NCI-H1105 (cell line): ENCODE data around the gene ANAPC7.
"Not testable (repeated sequence)": the region's sequence is repeated elsewhere in the genome, so short reads cannot be mapped to it uniquely, and the experiment has no call there.

Experiments
- DNase-seq: peaks from one replicate; lab custom pipeline; 2025; lab: John Stamatoyannopoulos, UW

The ANAPC7 gene

DNA sequence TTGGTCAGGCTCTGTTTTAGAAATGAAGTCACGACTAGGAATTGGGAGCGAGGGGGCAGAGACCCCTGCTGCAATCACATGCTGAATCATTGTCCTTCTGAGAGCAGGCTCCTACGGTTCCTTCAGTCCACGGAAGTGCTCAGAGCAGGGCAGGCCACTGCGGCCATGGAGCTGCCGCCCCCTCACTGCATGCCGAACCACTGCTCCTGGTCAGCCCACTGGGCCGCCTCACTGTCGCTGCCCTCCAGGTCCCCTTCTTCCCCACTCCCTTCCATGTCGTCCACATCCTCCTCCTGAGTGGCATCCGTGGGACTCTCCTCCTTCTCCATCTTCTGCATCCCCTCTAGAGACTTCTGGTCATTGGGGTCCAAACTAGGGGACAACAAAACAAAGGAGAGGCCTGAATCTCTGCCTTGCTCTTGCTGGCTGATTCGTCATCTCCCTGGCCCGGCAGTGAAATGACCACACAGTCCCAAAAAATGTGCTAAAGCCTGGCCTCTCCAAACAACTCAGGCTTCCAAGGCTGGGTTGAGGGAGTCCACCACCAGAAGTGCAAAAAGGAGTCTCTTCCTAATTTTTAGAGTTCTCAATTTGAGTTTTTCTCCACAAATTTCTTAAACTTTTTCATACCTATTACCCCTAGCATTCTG lies 29.4 kb downstream of the ANAPC7 start:
- DNase-seq = no peak

DNA sequence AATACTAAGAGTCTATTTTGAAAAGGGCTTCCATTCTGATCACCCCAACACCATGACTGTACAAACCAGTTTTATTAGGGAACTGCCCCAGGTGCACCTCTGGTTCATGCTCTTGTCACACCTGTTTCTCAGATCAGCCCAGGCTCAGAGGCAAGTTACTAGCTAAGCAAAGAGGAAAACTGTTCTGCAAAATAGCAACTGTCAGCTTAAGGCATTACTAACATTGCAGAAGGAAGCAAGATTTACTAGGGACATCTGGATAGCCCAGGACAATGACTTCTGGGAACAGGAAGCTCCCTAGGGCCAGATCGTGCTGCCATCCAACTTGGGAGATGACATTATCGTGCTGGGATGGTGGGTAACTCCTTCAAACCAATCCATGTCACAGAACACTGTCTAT lies 30.1 kb downstream of the ANAPC7 start:
- DNase-seq = no peak

DNA sequence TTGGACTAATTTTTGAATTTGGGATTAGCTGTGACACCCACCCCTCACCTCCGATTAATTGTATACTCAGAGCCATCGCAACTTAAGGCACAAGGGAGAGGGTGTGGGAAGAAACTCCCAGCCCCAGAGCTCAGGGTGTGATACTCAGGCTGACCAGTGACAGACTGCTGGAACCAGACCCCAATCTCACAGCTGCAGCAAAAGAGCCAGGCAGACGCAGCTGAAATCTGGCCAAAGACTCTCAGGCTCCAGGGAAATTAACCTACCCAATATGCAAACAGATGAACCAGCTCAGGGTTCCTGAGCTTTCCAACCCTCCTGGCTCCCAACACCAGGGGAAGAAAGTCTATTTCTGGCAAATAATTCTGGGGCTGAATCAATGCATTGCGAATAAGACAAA lies 30.5 kb downstream of the ANAPC7 start:
- DNase-seq = no peak

DNA sequence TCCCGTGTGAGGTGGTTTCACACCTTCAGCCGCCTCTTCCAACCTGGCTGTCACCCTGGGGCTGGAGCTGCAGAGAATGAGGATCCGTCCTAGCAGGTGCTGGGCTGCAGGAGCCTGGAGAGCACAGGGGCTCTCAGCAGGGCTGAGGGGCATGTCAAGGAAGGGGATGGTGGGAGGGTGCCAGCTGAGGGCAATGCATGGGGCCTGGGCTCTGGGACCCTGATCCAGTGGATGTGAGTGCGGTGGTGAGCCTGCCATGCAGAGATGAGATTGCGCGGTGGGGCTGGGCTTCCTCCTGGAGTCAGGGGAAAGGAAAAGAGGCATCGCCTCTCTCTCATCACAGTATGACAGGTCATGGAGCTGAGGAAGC lies 31.5 kb downstream of the ANAPC7 start:
- no peak for DNase-seq

DNA sequence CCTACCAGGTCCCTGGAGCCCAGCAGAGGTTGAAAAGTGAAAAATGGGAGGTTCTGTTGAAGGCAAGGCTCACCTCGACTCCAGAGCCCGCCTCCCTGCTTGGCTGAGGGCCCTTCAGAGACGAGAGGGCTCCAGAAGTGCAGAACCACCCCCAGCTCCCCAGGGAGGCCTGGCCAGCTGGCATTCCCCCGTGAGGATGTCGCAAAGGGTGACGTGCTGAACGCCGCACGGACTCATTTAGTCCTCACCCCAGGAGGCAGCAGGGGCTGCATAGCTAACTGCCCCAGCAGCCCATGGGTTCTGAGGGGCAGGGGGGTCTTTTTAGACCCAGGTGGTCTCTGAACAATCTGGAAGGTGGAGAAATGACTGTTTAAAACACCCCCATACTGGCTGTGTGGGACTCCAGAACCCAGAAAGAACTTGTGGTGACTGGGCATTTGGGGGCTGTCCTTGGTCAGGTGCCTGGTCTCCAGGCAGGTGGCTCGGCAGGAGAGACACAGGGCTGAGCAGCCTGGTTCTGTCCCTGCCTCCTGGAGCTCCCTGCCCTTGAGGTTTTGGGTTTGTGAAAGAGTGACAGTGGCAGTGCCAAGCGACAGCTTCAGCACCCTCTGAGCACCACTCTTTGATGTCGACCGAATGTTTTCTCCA lies 32.0 kb downstream of the ANAPC7 start:
- DNase-seq = peak; percentile 18

DNA sequence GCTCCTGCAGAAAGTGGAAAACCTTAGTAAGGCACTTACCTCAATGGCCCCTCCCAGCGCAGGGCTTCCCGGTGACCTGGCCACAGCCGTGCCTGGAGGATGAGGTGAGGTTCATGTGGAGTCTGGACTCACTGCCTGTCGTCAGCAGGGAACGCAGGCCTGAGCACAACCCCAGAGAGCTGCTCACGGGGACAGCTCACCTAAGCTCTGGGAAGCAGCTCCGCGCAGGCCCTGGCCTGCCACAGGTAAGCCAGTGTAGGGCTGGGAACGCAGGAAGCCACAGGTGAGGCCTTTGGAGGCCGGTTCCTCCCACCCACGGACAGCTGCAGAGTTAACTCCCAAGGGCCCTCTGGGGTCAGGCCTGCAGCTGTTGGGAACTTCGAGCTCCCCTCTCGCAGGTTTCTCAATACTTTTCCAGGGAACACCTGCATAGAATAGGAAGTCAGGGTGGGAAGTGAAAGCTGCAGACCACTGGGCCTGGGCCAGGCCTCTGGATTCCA lies 32.7 kb downstream of the ANAPC7 start:
- DNase-seq = no peak

DNA sequence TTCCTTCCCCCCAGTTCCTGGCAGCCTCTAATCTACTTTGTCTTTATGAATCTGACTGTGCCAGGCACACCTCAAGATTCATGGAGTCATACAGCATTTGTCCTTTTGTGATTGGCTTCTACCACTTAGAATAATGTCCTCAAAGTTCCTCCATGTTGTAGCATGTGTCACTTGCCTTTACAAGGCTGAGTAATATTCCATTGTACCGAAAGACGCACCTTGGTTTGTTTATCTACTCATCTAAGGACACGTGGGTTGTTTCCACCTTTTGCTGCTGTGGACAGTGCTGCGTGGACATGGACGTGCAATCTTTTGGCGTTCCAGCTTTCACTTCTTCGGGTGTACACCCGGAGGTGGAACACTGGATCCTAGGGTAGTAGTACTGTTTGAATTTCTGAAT lies 33.5 kb downstream of the ANAPC7 start:
- DNase-seq = no peak

DNA sequence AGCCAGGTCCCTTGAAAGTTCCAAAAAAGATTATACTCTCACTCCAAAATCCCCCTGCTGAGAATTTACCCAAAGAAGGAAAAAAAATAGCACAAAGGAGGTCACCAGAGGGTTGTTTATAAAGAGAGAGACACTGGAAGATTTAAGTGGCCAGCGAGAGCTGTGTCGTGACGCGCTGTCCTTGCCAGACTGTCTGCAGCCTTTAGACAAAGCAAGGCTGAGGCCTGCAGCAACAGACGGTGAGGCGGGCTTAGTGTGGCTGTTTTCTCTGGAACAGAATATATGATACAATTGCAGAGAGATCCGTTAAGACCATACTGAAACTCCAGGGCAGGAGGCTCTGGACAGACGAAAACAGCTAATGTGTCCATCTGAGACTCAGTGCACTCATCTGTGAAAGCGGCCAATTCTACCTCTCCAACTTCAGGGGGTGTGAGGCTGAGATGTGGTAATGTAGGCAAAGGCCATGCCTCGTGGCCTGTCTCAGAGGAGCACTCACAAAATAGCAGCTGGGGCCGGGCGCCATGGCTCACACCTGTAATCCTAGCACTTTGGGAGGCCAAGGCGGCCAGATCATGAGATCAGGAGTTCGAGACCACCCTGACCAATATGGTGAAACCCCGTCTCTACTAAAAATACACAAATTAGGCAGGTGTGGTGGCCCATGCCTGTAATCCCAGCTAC lies 36.2 kb downstream of the ANAPC7 start:
- DNase-seq = no peak

DNA sequence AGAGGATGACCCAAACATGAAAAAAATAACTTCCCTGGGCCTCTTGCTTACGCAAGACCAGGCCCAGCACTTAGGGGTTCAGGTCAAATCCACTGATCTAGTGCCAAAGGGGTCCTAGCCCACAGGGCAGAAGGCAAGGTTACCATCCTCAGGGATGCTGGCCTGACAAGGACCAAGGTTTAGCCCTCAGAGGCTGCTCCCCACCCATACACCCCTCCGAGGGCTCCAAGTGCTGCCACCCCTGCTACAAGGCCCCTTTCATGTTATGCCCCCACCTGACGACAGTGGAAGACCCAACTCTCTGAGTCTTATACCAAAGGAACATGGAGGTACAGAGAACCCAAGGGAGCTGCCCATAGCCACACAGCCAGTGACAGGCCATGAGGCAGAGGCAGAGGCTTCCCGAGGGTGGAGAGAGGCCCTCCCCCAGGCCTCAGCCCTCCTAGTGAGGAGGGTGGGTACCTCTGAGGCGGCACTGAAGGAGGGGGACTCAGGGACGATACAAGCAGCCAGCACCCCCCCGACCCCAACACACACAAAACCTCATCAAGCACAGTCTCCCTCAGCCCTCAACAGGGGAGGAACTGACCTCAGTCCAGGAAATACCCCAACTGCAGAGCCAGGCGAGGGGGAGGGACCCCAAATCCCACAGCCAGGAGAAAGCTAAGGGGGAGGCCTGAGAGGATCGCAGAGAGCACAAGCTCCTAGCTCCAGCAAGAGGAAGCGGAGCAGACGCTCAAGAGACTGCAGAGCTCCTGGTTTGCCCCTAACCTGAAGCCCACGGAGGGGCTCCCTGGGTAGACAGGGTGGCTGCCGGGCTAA lies 37.0 kb downstream of the ANAPC7 start:
- no peak for DNase-seq

DNA sequence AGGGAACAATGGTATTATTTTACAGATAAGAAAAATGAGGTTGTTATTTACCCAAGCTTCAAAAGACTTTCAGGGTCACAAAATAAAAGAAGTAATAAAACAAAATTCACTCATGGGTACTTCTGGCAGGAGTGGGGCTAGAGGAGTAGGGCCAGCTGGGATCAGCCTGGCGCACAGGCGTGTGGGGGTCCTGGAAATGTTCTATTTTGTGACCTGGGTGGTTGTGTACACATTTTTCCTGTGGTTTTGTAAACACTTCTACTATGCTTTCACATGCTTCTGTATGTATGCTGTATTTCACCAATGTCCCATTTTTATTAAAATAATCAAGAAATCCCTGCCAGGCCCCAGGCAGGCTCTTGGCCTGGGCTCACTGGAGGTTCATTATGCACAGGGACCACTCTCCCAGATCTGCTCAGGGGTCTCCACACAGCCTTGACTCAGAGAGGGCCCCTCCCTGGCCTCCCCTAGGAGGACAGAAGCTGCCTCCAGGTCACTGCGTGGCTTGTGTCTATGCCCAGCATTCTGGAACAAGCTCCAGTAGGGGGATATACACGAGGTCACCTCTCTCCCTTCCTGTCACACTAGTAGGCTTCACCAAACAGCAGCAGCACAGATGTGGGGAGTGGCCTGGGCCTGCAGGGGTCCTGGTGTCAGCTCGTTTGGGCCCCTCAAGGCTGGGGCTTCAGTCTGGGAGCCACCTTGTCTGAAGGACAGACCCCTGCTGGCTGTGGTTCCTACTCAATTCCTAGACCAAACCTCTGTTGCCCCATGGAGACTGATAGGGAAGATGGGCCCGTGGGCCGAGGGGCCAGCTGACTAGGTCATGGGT lies 37.8 kb downstream of the ANAPC7 start:
- DNase-seq = no peak

DNA sequence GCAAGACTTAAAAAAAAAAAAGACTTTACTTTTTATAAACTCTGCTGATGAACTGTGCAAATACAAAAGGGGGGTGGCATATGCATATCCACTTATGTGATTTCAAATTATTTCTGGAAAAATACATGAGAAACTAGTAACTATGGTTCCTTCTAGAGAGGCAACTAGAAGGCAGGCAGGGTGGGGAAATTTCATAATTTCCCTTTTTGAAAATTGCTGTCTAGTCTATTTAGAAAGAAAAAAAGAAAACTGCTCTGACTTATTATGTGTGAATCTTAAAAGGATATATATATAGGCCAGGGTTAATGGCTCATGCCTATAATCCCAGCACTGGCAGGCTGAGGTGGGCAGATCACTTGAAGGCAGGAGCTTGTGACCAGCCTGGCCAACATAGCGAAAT lies 42.3 kb downstream of the ANAPC7 start:
- no peak for DNase-seq

DNA sequence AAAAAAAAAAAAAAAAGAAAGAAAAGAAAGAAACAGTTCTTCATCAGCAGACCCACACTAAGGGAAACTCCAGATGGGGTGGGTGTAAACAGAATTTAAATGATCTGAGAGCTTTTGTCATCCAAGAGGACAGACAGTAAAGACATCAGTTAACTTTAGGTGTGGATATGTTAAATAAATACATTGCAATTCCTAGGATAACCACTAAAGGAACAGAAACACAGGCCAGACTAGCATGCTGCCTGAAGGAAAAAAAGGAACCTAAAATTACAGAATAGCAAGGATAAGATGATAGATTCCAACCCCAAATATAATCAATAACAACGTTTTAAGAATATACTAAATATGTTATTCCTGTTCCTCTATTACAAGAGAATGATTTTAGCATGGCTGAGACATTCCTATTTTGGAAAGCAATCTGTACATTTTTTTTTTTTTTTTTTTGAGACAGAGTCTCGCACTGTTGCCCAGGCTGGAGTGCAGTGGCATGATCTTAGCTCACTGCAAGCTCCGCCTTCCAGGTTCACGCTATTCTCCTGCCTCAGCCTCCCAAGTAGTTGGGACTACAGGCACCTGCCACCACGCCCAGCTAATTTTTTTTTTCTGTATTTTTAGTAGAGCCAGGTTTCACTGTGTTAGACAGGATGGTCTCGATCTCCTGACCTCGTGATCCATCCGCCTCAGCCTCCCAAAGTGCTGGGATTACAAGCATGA lies 45.0 kb downstream of the ANAPC7 start:
- DNase-seq = not testable (repeated sequence)

DNA sequence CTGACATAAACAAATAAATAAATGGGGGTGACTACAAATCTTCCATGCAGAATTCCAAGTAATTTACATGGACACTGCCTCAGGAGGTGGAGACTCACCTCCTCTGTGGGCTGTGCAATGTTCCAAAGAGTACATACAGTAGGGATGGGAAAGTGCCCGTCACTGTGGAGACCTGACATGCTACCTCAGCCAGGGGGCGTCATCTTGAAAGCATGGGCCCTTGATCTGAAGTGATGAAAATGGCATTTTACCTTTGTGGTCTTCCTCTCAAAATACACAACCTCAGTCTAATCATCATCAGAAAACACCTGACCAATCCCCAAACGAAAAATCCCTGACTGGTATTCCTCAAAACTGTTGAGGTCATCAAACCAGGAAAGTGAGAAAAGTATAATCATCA lies 48.4 kb downstream of the ANAPC7 start:
- no peak for DNase-seq

DNA sequence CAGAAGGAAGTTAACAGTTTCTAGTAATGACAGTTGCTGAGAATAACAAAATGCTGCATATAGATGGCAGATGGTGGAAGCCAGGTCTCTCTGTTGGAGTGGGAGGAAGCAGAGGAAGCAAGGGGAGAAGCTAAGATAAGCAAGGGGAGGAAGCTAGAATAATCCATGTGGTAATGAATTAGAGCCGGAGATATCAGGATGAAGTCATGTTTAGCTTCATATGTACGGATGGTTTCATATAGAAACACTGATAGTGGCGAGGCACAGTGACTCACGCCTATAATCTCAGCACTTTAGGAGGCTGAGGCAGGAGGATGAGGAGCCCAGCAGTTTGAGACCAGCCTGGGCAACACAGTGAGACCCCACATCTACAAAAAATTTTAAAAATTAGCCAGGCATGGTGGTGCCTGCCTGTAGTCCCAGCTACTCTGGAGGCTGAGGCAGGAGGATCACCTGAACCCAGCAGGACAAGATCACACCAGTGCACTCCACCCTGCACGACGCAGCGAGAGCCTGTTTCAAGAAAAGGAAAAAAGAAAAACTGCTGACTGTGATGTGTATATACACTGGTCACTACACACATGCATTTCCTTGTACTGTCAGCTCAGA lies 49.2 kb downstream of the ANAPC7 start:
- DNase-seq = no peak

DNA sequence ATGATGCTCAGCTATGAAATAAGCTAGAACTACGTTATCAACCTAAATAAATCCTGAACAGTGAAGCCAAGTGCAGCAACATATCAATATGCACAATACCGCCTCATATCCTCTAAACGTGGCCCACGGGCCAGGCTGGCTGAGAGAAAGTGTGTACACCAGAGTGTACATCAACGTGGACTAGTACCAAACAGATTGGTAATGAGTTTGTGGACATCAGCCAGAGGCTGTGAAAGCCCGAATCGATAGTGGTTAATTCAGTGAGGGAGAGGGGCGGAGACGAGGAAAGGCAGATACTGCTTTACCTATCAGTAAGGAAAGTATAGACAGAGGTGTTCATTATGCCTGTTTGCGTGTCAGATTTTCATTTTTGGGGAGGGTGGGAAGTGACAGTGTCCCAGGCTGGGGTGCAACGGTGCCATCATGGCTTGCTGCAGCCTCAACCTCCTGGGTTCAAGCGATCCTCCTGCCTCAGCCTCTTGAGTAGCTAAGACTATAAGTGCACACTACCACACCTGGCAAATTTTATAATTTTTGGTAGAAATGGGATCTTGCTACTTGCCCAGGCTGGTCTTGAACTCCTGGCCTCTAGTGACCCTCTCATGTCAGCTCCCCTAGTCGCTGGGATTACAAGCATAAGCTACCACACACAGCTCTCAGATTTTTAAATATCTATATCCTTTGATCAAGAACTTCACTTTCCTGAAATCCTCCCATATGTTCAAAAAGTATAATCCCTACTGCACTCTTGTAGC lies 50.1 kb downstream of the ANAPC7 start:
- DNase-seq = no peak

DNA sequence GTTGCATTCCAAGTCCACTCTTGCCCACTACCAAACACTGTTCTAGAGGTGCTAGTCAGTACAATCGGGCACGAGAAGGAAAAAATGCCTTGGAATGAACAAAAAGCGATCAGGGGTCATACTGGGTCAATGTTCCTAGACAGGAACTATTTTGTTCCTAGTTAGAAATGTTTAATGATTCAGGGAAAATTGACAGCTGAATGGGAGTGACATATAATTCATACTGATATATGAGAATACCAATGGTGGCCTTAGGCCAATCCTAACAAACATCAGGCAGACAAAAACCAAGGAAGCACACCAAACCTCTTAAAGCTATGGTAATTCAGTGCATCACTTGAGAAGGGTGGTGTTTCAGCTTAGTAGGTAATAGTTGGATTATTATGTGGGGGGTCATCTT lies 51.1 kb downstream of the ANAPC7 start:
- no peak for DNase-seq

DNA sequence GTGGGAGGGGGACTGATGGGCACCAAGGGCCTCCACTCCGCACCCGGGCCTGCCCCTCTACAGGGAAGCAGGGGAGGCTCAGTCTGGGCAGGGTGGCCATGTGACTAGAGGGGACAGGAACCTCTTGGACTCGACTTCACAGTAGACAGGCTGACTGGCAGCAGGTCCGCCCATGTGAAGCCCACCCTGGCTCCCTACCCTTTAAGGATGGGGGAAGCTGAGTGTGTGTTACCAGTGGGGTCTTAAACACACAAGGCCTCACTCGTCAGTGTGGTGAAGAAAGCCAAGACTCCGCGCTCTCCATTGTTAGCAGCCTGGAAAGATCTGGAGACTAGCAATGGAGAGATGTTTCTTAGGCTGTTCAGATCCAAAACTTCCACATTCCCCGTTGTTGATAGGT lies 52.4 kb downstream of the ANAPC7 start:
- no peak for DNase-seq

DNA sequence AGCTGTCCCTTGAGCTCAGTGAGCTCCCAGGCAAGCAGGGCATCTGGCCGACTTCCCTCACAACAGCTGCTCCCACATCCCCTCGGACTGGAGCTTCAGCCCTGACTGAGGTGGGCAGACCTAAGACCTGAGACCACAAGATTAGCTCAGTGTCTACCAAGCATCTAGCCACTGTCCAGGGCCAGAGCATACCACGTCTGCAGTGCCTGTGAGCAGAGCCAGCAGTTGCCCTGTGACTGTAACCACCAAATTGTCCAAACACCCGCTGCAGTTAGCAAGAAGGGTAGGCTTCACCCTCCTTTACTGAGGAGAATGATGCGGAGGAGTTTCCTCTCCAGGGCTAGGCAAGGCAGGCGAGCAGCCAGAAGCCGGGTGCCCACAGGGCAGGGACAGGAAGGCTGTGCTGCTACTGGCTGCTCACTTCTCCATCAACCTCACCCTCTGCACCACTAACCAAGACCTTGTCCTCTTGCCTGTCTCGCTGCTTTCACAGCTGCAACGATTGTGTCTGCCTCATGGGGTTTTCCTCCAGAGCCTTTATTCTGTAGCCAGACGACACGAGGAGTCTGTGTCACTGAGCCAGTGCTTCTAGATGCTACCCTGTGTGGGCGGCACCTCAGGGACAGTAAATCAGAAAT lies 53.9 kb downstream of the ANAPC7 start:
- DNase-seq = no peak

DNA sequence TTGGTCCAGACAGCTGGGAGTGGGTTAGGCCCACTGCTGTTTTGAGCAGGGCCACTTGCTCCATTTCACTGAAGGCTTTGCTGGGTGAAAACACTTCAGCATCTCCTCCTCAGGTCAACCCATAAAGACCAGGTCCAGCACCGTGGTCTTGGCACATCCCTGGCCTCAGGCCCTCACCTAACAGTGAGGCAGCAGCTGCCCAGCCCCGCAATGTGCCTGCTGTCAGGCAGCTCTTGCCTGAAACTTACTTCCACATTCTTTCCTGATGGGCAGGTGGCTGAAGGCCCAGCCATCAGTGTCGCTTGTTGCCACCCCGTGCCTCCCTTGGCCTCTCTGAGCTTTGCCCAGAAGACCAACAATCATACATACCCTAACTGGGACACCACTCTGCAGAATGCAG lies 54.4 kb downstream of the ANAPC7 start:
- DNase-seq = no peak
